Uterus (tissue), 2 donors: ENCODE measurements around the gene MRPL14.
"Not testable (repeated sequence)": the region's sequence is repeated elsewhere in the genome, so short reads cannot be mapped to it uniquely, and the experiment has no call there.

Source experiments
- CTCF ChIP-seq, 4 experiments: fragments of 200-600 bp in 2 of 4; fragments of 450-650 bp in 2 of 4; sonication (generic) in 2 of 4; IDR thresholded peaks; one replicate each; pipeline ENCODE4 v1.5.1; 2016 to 2019; ENCODE audit warnings: antibody characterized with exemption in 4 of 4, mild to moderate bottlenecking in 2 of 4, moderate library complexity in 1 of 4
- POLR2A ChIP-seq, 2 donors: fragments of 450-650 bp; IDR thresholded peaks; one replicate each; pipeline ENCODE4 v1.6.1; 2016; ENCODE audit warnings: antibody characterized with exemption in 2 of 2, mild to moderate bottlenecking in 1 of 2, moderate library complexity in 1 of 2

- TF ChIP-seq CTCF, POLR2A (IDR thresholded peaks at IDR 0.05): not testable (repeated sequence)
These were observed 32.0 kb downstream of the MRPL14 start for GRCh38 chr6:44095243-44095623.
